Stimulated activated CD4-positive, alpha-beta T cell treated with anti-CD3 and anti-CD28 coated beads, TNF-alpha, amount 100 ng/mL, for 1 hour (primary cell): ENCODE data around the gene E2F4.

Experiments used
- DNase-seq, 3 donors: peaks; one replicate each; pipeline ENCODE4 v3.0.0-alpha.2; 2020; ENCODE audit warnings: low read depth in 3 of 3, low spot score in 1 of 3

Gene E2F4

GRCh38 chr16:67173808-67174705 is 17.9 kb upstream of the E2F4 start:
- DNase-seq: peak in 1 of 3 donors; percentile 42

- DNase-seq: no peak
Measured at GRCh38 chr16:67174706-67175231, 17.2 kb upstream of the E2F4 start.

GRCh38 chr16:67176662-67177061 is 15.3 kb upstream of the E2F4 start:
- DNase-seq: no peak

GRCh38 chr16:67177743-67178699 is 13.9 kb upstream of the E2F4 start:
- DNase-seq: no peak

GRCh38 chr16:67179421-67180080 is 12.4 kb upstream of the E2F4 start:
- DNase-seq: no peak

- DNase-seq: no peak
Measured at GRCh38 chr16:67180166-67180565, 11.8 kb upstream of the E2F4 start.

GRCh38 chr16:67181346-67181745 is 10.6 kb upstream of the E2F4 start:
- DNase-seq: no peak

GRCh38 chr16:67182288-67182687 is 9.7 kb upstream of the E2F4 start:
- no peak for DNase-seq

GRCh38 chr16:67183284-67183626 is 8.7 kb upstream of the E2F4 start:
- no peak for DNase-seq

- peak; percentile 79 to 83 (median 82) for DNase-seq
Measured at GRCh38 chr16:67183627-67184452, 8.1 kb upstream of the E2F4 start, which contains the start of gene MATCAP1. Gene MATCAP1 (minus strand): TSS chr16:67183963. CDS start chr16:67180610, 3,353 bp downstream.

GRCh38 chr16:67184453-67184994 is 7.4 kb upstream of the E2F4 start:
- DNase-seq: no peak

GRCh38 chr16:67184995-67185650 is 6.8 kb upstream of the E2F4 start:
- peak; percentile 46 to 76 (median 56) for DNase-seq

- no peak for DNase-seq
Measured at GRCh38 chr16:67185651-67186134, 6.3 kb upstream of the E2F4 start.

GRCh38 chr16:67186550-67186950 is 5.4 kb upstream of the E2F4 start:
- no peak for DNase-seq

- DNase-seq: no peak
Measured at GRCh38 chr16:67187175-67187890, 4.6 kb upstream of the E2F4 start.

GRCh38 chr16:67188323-67188722 is 3.6 kb upstream of the E2F4 start:
- no peak for DNase-seq

GRCh38 chr16:67188798-67189197 is 3.2 kb upstream of the E2F4 start:
- no peak for DNase-seq

- DNase-seq: no peak
Measured at GRCh38 chr16:67190041-67190440, 1.9 kb upstream of the E2F4 start, which contains the start of gene EXOC3L1. Gene EXOC3L1 (minus strand): TSS chr16:67190136. CDS start chr16:67189676, 460 bp downstream.
